Neuron (in vitro differentiated cells): ENCODE measurements around the gene TRIB2.

Source experiments
- H2AFZ ChIP-seq: one replicate; pipeline ENCODE4 v1.6.1; 2013; ENCODE audit warnings: low read depth, mild to moderate bottlenecking, inconsistent platforms, low read length, moderate library complexity
- H3K27me3 ChIP-seq: one replicate; pipeline ENCODE4 v1.6.1; 2013; ENCODE audit warnings: low read length; ENCODE audit not compliant: insufficient read depth
- H3K36me3 ChIP-seq: one replicate; pipeline ENCODE4 v1.6.1; 2013; ENCODE audit warnings: low read length; ENCODE audit not compliant: insufficient read depth
- H3K4me1 ChIP-seq: one replicate; pipeline ENCODE4 v1.6.1; 2013; ENCODE audit warnings: low read length; ENCODE audit not compliant: insufficient read depth
- H3K4me3 ChIP-seq: 2 replicates; pipeline ENCODE4 v1.5.1; 2013; ENCODE audit warnings: mild to moderate bottlenecking, low read length, moderate library complexity
- H3K9me3 ChIP-seq: one replicate; pipeline ENCODE4 v1.6.1; 2013; ENCODE audit warnings: low read length

TRIB2 gene

GRCh38 chr2:12684471-12684936 lies 32.2 kb upstream of the TRIB2 start:
- Histone ChIP-seq H2AFZ (peak overlapping the region; percentile 66), H3K36me3 (no peaks in the 10 kb centered on the region), H3K4me1 (peaks cover 7% of the 10 kb centered on the region), H3K27me3 (no peaks in the 10 kb centered on the region), H3K9me3 (no peaks in the 10 kb centered on the region), H3K4me3 (peak overlapping the region; percentile 14)

DNA sequence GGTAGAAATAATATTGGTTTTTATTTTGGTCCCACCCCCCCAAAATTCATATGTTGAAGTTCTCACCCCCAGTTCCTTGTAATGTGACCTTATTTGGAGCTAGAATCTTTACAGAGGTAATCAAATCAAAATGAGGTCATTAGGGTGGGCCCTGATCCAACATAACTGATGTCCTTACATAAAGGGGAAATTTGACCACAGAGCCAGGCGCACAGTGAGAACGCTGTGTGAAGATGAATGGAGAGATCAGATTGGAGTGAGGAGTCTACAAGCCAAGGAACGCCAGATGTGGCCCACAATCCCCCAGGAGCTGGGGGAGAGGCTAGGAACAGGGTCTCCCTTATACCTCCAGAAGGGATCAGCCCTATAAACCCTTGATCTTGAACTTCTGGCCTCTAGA lies 31.6 kb upstream of the TRIB2 start:
- Histone ChIP-seq H3K27me3 (no peaks in the 10 kb centered on the region), H3K4me3 (no peak overlapping the region)

DNA sequence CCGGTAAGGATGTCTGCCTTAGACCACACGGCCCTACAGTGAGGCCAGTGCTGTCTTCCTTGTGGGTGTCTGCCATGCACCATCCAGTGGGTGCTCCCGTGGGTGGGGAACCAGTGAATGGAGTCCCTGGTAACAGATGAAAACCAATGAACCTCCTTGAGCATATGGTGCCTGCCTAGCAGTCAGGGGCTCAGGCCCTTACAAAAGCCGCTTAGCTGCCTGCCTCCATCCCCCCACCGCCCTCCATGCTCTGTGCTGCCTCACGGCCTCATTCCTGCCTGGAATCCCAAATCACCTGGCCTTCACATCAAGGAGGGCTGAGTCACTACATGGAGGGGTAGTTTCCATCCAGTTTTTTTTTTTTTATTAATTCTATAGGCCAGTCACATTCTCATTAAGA lies 30.8 kb upstream of the TRIB2 start:
- H3K4me3 ChIP-seq, result no peak overlapping the region
- H3K4me1 ChIP-seq, result peaks cover 7% of the 10 kb centered on the region
- H2AFZ ChIP-seq, result no peak overlapping the region
- H3K36me3 ChIP-seq, result no peaks in the 10 kb centered on the region
- H3K27me3 ChIP-seq, result no peaks in the 10 kb centered on the region
- no peaks in the 10 kb centered on the region for H3K9me3 ChIP-seq

More for the DNA sequence above, 31.6 kb upstream of the TRIB2 start:
- Histone ChIP-seq H3K36me3 (no peaks in the 10 kb centered on the region), H3K4me1 (peaks cover 7% of the 10 kb centered on the region), H2AFZ (no peak overlapping the region), H3K9me3 (no peaks in the 10 kb centered on the region)

DNA sequence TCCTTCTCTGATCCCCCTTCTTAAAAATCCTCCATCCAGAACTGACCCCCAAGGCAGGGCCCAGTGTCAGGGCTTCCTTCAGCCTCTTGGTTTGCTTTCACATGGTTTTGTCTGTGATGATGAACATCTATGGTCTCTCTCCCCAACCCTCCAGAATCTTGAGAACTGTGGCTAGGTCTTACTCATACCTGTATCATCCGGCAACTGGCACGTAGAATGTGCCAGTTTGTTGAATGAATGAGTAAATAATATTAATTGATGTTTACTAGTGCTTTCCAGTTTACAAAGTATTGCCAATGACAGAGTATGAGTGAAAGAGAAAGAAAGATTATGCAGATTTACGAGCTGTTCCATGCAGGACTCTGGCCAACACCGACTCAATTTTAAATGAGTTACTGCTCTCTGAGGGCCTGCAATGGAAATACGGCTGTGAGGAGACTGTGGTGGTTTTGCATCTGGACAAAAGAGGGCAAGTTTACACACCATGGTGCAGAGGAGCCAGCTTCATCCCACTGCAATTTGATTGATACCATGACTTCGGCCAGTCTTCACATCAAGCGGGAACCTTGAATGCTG lies 29.9 kb upstream of the TRIB2 start:
- no peaks in the 10 kb centered on the region for H3K36me3 ChIP-seq
- no peaks in the 10 kb centered on the region for H3K27me3 ChIP-seq
- peaks cover 7% of the 10 kb centered on the region for H3K4me1 ChIP-seq
- peaks cover under 1% of the 10 kb centered on the region for H3K9me3 ChIP-seq
- no peak overlapping the region for H3K4me3 ChIP-seq
- no peak overlapping the region for H2AFZ ChIP-seq

DNA sequence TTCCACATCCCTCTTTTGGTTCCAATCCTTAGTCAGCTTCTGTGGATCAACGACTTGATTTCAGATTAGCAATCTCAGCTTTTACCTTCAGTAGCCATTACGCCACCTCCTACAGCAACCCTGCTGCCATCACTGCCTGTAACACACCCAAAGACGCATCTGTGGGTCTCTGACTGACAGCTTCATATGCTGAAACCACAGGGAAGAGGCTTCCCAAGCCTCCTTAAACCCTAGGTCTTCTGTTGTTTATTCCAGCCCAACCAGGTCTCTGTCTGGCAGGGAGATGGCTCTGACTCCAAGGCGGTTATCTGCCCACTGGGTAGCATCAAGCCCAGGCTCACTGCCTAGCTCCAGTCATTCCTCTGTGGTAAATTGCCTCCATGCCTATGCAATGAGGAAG lies 28.6 kb upstream of the TRIB2 start:
- no peak overlapping the region for H3K4me3 ChIP-seq
- no peaks in the 10 kb centered on the region for H3K27me3 ChIP-seq
- H3K9me3 ChIP-seq, result peaks cover 2% of the 10 kb centered on the region
- no peaks in the 10 kb centered on the region for H3K36me3 ChIP-seq
- no peak overlapping the region for H2AFZ ChIP-seq
- H3K4me1 ChIP-seq, result peaks cover 7% of the 10 kb centered on the region

- no peak overlapping the region for H2AFZ ChIP-seq
- H3K27me3 ChIP-seq, result no peaks in the 10 kb centered on the region
- H3K4me1 ChIP-seq, result peaks cover 7% of the 10 kb centered on the region
- H3K36me3 ChIP-seq, result no peaks in the 10 kb centered on the region
- H3K9me3 ChIP-seq, result peaks cover 2% of the 10 kb centered on the region
- H3K4me3 ChIP-seq, result no peak overlapping the region
Measured at GRCh38 chr2:12688893-12689292, 27.8 kb upstream of the TRIB2 start.

DNA sequence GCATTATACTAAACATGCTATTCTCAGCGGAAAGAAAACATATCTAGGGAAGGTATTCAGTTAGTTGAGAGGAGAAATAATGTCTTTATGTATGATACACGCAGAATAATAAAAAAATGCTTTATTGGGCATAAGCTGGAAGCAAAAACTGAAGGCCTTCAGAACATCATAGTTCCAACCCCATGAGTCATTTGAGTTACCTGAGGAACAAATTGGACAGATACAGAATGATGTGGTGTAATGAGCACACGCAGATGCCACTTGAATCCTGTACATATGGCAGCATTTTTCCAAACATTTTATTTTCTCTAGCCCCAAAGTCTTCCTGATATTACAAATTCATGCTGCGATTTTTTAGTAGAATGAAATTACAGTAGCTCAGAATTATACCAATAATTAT lies 23.2 kb upstream of the TRIB2 start:
- Histone ChIP-seq H3K4me3 (no peak overlapping the region), H3K9me3 (peaks cover 4% of the 10 kb centered on the region), H3K27me3 (no peaks in the 10 kb centered on the region), H2AFZ (no peak overlapping the region), H3K36me3 (no peaks in the 10 kb centered on the region), H3K4me1 (no peaks in the 10 kb centered on the region)

- H3K4me3 ChIP-seq, result no peak overlapping the region
- no peaks in the 10 kb centered on the region for H3K27me3 ChIP-seq
- H2AFZ ChIP-seq, result no peak overlapping the region
- no peaks in the 10 kb centered on the region for H3K4me1 ChIP-seq
- H3K9me3 ChIP-seq, result peaks cover 4% of the 10 kb centered on the region
- no peaks in the 10 kb centered on the region for H3K36me3 ChIP-seq
Measured at GRCh38 chr2:12694990-12695774, 21.6 kb upstream of the TRIB2 start.

DNA sequence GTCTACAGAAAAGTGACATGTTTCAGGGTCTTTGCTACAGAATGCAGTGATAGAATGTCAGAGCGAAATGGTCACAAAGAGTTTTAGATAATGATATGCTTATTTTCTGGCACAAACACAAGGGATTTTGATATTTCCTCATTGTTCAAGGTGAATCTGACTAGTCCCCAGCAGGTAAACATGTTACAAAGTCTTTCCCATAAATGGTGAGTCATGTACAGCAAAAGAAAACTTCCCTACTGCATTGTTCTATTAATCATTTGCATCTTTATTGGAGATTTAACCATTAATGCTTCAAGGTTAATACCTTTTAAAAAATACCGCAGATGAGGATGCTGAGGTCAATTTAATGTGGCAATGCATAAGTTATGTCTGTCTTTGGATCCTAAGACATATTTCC lies 19.1 kb upstream of the TRIB2 start:
- Histone ChIP-seq H2AFZ (no peak overlapping the region), H3K4me1 (peaks cover 6% of the 10 kb centered on the region), H3K4me3 (no peak overlapping the region), H3K27me3 (no peaks in the 10 kb centered on the region), H3K36me3 (no peaks in the 10 kb centered on the region), H3K9me3 (peaks cover 2% of the 10 kb centered on the region)

DNA sequence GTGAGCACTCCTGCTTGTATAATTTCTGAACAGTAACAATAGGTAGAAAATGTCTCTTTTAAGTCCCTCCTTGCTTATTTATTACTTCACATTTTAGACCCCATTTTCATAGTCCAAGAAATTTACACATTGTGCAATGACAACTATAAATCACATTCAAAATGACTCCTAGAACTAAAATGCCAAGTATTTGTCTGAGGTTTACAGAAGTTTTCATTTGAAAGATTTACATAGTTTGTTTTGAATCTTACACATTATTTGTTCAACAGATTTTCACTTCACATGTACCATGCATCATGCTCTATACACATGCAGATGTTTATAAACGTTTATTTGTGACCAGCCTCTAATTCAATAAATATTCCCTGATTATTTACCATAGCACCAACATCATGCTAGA lies 15.7 kb upstream of the TRIB2 start:
- no peaks in the 10 kb centered on the region for H3K36me3 ChIP-seq
- no peaks in the 10 kb centered on the region for H3K27me3 ChIP-seq

GRCh38 chr2:12701786-12702167 lies 15.0 kb upstream of the TRIB2 start:
- no peaks in the 10 kb centered on the region for H3K9me3 ChIP-seq
- H3K27me3 ChIP-seq, result no peaks in the 10 kb centered on the region
- peaks cover 23% of the 10 kb centered on the region for H3K4me1 ChIP-seq
- H2AFZ ChIP-seq, result no peak overlapping the region
- no peaks in the 10 kb centered on the region for H3K36me3 ChIP-seq
- H3K4me3 ChIP-seq, result no peak overlapping the region

More for the DNA sequence above, 15.7 kb upstream of the TRIB2 start:
- Histone ChIP-seq H2AFZ (no peak overlapping the region), H3K9me3 (no peaks in the 10 kb centered on the region), H3K4me3 (no peak overlapping the region), H3K4me1 (peaks cover 23% of the 10 kb centered on the region)

DNA sequence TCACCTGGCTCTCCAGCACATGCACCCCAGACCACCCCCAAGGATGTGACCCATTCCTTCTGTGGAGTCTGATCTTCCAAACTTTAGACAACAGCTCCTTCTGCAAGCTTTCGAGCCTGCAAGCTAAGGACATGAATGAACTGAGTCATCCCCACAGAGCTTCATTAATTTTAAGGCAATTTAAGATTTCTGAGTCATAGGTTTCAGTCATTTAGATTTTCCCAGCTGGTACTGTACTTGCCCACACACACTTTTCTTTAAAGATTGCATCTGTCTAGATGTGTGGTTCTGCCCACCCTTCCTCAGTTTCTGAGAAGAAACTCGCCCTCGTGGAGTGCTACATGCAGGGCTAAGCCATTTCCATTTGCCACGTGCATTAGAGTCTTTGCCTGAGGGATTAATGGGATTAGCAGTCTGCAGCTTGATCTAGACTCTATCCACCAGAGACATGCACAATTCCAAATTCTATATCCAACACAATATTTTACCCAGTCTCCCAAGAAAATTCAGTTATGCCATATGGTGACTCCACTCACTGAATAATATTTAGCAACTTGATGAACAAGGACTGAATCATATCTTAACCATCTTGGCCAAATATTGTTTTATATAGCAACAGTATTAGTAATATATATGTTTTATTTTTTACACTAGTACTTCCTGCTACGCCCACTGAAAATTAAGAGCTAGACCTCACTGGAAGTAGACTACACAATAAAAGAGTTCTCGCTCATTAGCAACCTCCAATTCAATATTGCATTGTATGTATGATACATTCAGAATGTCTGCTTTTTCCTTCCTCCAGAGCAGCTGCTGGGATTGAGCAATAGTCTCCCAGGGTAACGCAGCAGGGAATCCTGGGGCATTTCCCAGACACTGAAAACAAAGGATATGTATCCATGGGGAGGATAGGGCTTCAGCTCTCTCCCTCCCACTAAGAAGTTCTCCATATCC lies 14.3 kb upstream of the TRIB2 start:
- H3K9me3 ChIP-seq, result no peaks in the 10 kb centered on the region
- peaks cover 23% of the 10 kb centered on the region for H3K4me1 ChIP-seq
- no peak overlapping the region for H3K4me3 ChIP-seq
- no peaks in the 10 kb centered on the region for H3K36me3 ChIP-seq
- H3K27me3 ChIP-seq, result no peaks in the 10 kb centered on the region
- H2AFZ ChIP-seq, result no peak overlapping the region

GRCh38 chr2:12704378-12704777 lies 12.4 kb upstream of the TRIB2 start:
- H3K4me1 ChIP-seq, result peaks cover 23% of the 10 kb centered on the region
- H2AFZ ChIP-seq, result no peak overlapping the region
- no peaks in the 10 kb centered on the region for H3K27me3 ChIP-seq
- no peaks in the 10 kb centered on the region for H3K36me3 ChIP-seq
- H3K4me3 ChIP-seq, result no peak overlapping the region
- no peaks in the 10 kb centered on the region for H3K9me3 ChIP-seq
